ENCODE results near the gene ALCAM.
"Not testable (repeated sequence)": the region's sequence is repeated elsewhere in the genome, so short reads cannot be mapped to it uniquely, and the experiment has no call there.

Gene ALCAM

GRCh38 chr3:105401691-105402149 lies 35.0 kb downstream of the ALCAM start:
- H3K36me3 ChIP-seq (ENCODE audit: control insufficient read depth, insufficient read depth, low read length) = no peaks in the 10 kb centered on the region
- no peaks in the 10 kb centered on the region for H3K4me1 ChIP-seq (ENCODE audit: control insufficient read depth, insufficient read depth, low read length, poor library complexity, severe bottlenecking)
- no peak overlapping the region for H3K4me3 ChIP-seq (ENCODE audit: insufficient read depth, low read depth, low read length, poor library complexity, severe bottlenecking)
- H3K9me3 ChIP-seq (ENCODE audit: control insufficient read depth, low read length) = peaks cover 3% of the 10 kb centered on the region
- DNase-seq = no peak
- H3K27me3 ChIP-seq (replicated peaks; ENCODE audit: control insufficient read depth, insufficient read depth, low read length, poor library complexity, severe bottlenecking) = no peaks in the 10 kb centered on the region
- H3K27ac ChIP-seq (ENCODE audit: insufficient read depth, low read length, poor library complexity, severe bottlenecking) = no peak overlapping the region

GRCh38 chr3:105402287-105402801 lies 35.6 kb downstream of the ALCAM start:
- no peaks in the 10 kb centered on the region for H3K27me3 ChIP-seq (replicated peaks; ENCODE audit: control insufficient read depth, insufficient read depth, low read length, poor library complexity, severe bottlenecking)
- no peak for DNase-seq
- no peaks in the 10 kb centered on the region for H3K4me1 ChIP-seq (ENCODE audit: control insufficient read depth, insufficient read depth, low read length, poor library complexity, severe bottlenecking)
- no peak overlapping the region for H3K4me3 ChIP-seq (ENCODE audit: insufficient read depth, low read depth, low read length, poor library complexity, severe bottlenecking)
- H3K9me3 ChIP-seq (ENCODE audit: control insufficient read depth, low read length) = peaks cover 3% of the 10 kb centered on the region
- no peaks in the 10 kb centered on the region for H3K36me3 ChIP-seq (ENCODE audit: control insufficient read depth, insufficient read depth, low read length)
- no peak overlapping the region for H3K27ac ChIP-seq (ENCODE audit: insufficient read depth, low read length, poor library complexity, severe bottlenecking)

GRCh38 chr3:105403034-105403433 lies 36.3 kb downstream of the ALCAM start:
- not testable (repeated sequence) for H3K36me3 ChIP-seq (ENCODE audit: control insufficient read depth, insufficient read depth, low read length); H3K27me3 ChIP-seq (replicated peaks; ENCODE audit: control insufficient read depth, insufficient read depth, low read length, poor library complexity, severe bottlenecking); DNase-seq; H3K4me1 ChIP-seq (ENCODE audit: control insufficient read depth, insufficient read depth, low read length, poor library complexity, severe bottlenecking); H3K27ac ChIP-seq (ENCODE audit: insufficient read depth, low read length, poor library complexity, severe bottlenecking); H3K9me3 ChIP-seq (ENCODE audit: control insufficient read depth, low read length); H3K4me3 ChIP-seq (ENCODE audit: insufficient read depth, low read depth, low read length, poor library complexity, severe bottlenecking)

GRCh38 chr3:105406268-105406667 lies 39.6 kb downstream of the ALCAM start:
- H3K27me3 ChIP-seq (replicated peaks; ENCODE audit: control insufficient read depth, insufficient read depth, low read length, poor library complexity, severe bottlenecking) = no peaks in the 10 kb centered on the region
- no peaks in the 10 kb centered on the region for H3K4me1 ChIP-seq (ENCODE audit: control insufficient read depth, insufficient read depth, low read length, poor library complexity, severe bottlenecking)
- H3K36me3 ChIP-seq (ENCODE audit: control insufficient read depth, insufficient read depth, low read length) = no peaks in the 10 kb centered on the region
- H3K27ac ChIP-seq (ENCODE audit: insufficient read depth, low read length, poor library complexity, severe bottlenecking) = no peak overlapping the region
- H3K9me3 ChIP-seq (ENCODE audit: control insufficient read depth, low read length) = peaks cover 3% of the 10 kb centered on the region
- no peak overlapping the region for H3K4me3 ChIP-seq (ENCODE audit: insufficient read depth, low read depth, low read length, poor library complexity, severe bottlenecking)
- no peak for DNase-seq

GRCh38 chr3:105409364-105409763 lies 42.7 kb downstream of the ALCAM start:
- no peak for DNase-seq
- H3K4me1 ChIP-seq (ENCODE audit: control insufficient read depth, insufficient read depth, low read length, poor library complexity, severe bottlenecking) = no peaks in the 10 kb centered on the region
- no peak overlapping the region for H3K4me3 ChIP-seq (ENCODE audit: insufficient read depth, low read depth, low read length, poor library complexity, severe bottlenecking)
- no peaks in the 10 kb centered on the region for H3K9me3 ChIP-seq (ENCODE audit: control insufficient read depth, low read length)
- no peaks in the 10 kb centered on the region for H3K27me3 ChIP-seq (replicated peaks; ENCODE audit: control insufficient read depth, insufficient read depth, low read length, poor library complexity, severe bottlenecking)
- no peaks in the 10 kb centered on the region for H3K36me3 ChIP-seq (ENCODE audit: control insufficient read depth, insufficient read depth, low read length)
- no peak overlapping the region for H3K27ac ChIP-seq (ENCODE audit: insufficient read depth, low read length, poor library complexity, severe bottlenecking)

GRCh38 chr3:105413343-105413887 lies 46.7 kb downstream of the ALCAM start:
- Histone ChIP-seq H3K27ac (ENCODE audit: insufficient read depth, low read length, poor library complexity, severe bottlenecking) (no peak overlapping the region), H3K4me1 (ENCODE audit: control insufficient read depth, insufficient read depth, low read length, poor library complexity, severe bottlenecking) (no peaks in the 10 kb centered on the region), H3K4me3 (ENCODE audit: insufficient read depth, low read depth, low read length, poor library complexity, severe bottlenecking) (no peak overlapping the region), H3K36me3 (ENCODE audit: control insufficient read depth, insufficient read depth, low read length) (no peaks in the 10 kb centered on the region), H3K9me3 (ENCODE audit: control insufficient read depth, low read length) (no peaks in the 10 kb centered on the region), H3K27me3 (replicated peaks; ENCODE audit: control insufficient read depth, insufficient read depth, low read length, poor library complexity, severe bottlenecking) (no peaks in the 10 kb centered on the region)
- DNase-seq = no peak

GRCh38 chr3:105414841-105415240 lies 48.1 kb downstream of the ALCAM start:
- no peak for DNase-seq
- H3K9me3 ChIP-seq (ENCODE audit: control insufficient read depth, low read length) = no peaks in the 10 kb centered on the region
- H3K4me1 ChIP-seq (ENCODE audit: control insufficient read depth, insufficient read depth, low read length, poor library complexity, severe bottlenecking) = no peaks in the 10 kb centered on the region
- no peaks in the 10 kb centered on the region for H3K36me3 ChIP-seq (ENCODE audit: control insufficient read depth, insufficient read depth, low read length)
- no peak overlapping the region for H3K4me3 ChIP-seq (ENCODE audit: insufficient read depth, low read depth, low read length, poor library complexity, severe bottlenecking)
- no peak overlapping the region for H3K27ac ChIP-seq (ENCODE audit: insufficient read depth, low read length, poor library complexity, severe bottlenecking)
- no peaks in the 10 kb centered on the region for H3K27me3 ChIP-seq (replicated peaks; ENCODE audit: control insufficient read depth, insufficient read depth, low read length, poor library complexity, severe bottlenecking)

- no peaks in the 10 kb centered on the region for H3K9me3 ChIP-seq (ENCODE audit: control insufficient read depth, low read length)
- no peaks in the 10 kb centered on the region for H3K36me3 ChIP-seq (ENCODE audit: control insufficient read depth, insufficient read depth, low read length)
- no peak overlapping the region for H3K4me3 ChIP-seq (ENCODE audit: insufficient read depth, low read depth, low read length, poor library complexity, severe bottlenecking)
- no peak overlapping the region for H3K27ac ChIP-seq (ENCODE audit: insufficient read depth, low read length, poor library complexity, severe bottlenecking)
- H3K27me3 ChIP-seq (replicated peaks; ENCODE audit: control insufficient read depth, insufficient read depth, low read length, poor library complexity, severe bottlenecking) = no peaks in the 10 kb centered on the region
- no peak for DNase-seq
- H3K4me1 ChIP-seq (ENCODE audit: control insufficient read depth, insufficient read depth, low read length, poor library complexity, severe bottlenecking) = no peaks in the 10 kb centered on the region
These were observed 49.2 kb downstream of the ALCAM start for GRCh38 chr3:105415951-105416350.

- H3K36me3 ChIP-seq (ENCODE audit: control insufficient read depth, insufficient read depth, low read length) = no peaks in the 10 kb centered on the region
- no peaks in the 10 kb centered on the region for H3K4me1 ChIP-seq (ENCODE audit: control insufficient read depth, insufficient read depth, low read length, poor library complexity, severe bottlenecking)
- H3K4me3 ChIP-seq (ENCODE audit: insufficient read depth, low read depth, low read length, poor library complexity, severe bottlenecking) = no peak overlapping the region
- DNase-seq = no peak
- H3K27me3 ChIP-seq (replicated peaks; ENCODE audit: control insufficient read depth, insufficient read depth, low read length, poor library complexity, severe bottlenecking) = no peaks in the 10 kb centered on the region
- H3K27ac ChIP-seq (ENCODE audit: insufficient read depth, low read length, poor library complexity, severe bottlenecking) = no peak overlapping the region
- no peaks in the 10 kb centered on the region for H3K9me3 ChIP-seq (ENCODE audit: control insufficient read depth, low read length)
These were observed 51.0 kb downstream of the ALCAM start for GRCh38 chr3:105417525-105418289.

GRCh38 chr3:105422645-105423044 lies 55.9 kb downstream of the ALCAM start:
- Histone ChIP-seq H3K4me1 (ENCODE audit: control insufficient read depth, insufficient read depth, low read length, poor library complexity, severe bottlenecking) (no peaks in the 10 kb centered on the region), H3K36me3 (ENCODE audit: control insufficient read depth, insufficient read depth, low read length) (no peaks in the 10 kb centered on the region), H3K27me3 (replicated peaks; ENCODE audit: control insufficient read depth, insufficient read depth, low read length, poor library complexity, severe bottlenecking) (no peaks in the 10 kb centered on the region), H3K27ac (ENCODE audit: insufficient read depth, low read length, poor library complexity, severe bottlenecking) (no peak overlapping the region), H3K4me3 (ENCODE audit: insufficient read depth, low read depth, low read length, poor library complexity, severe bottlenecking) (no peak overlapping the region), H3K9me3 (ENCODE audit: control insufficient read depth, low read length) (no peaks in the 10 kb centered on the region)
- DNase-seq = no peak

Measured in effector memory CD4-positive, alpha-beta T cell (primary cell).